Cerebellar cortex (tissue), 1 donor: Measurements from ENCODE around the gene DNAJC25.
A peak's percentile ranks its signal among the peaks of the same experiment; 100 is the strongest.
"Not testable (repeated sequence)": the region's sequence is repeated elsewhere in the genome, so short reads cannot be mapped to it uniquely, and the experiment has no call there.

Source experiments
- DNase-seq: peaks from one replicate; pipeline ENCODE4 v3.0.0-alpha.2; 2015; ENCODE audit warnings: low spot score

DNAJC25 gene

GRCh38 chr9:111663301-111663823 lies 32.2 kb downstream of the DNAJC25 start:
- no peak for DNase-seq

GRCh38 chr9:111668026-111668573 lies 37.0 kb downstream of the DNAJC25 start:
- no peak for DNase-seq

DNA sequence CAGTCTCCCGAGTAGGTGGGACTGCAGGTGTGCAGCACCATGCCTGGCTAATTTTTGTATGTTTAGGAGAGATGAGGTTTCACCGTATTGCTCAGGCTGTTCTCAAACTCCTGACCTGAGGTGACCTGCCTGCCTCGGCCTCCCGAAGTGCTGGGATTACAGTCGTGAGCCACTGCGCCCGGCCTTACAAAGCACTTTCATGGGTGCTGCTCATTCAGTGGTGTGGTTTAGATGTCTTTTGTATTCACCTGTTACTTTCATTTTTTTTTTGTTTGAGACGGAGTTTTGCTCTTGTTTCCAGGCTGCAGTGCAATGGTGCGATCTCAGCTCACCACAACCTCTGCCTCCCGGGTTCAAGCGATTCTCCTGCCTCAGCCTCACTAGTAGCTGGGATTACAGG lies 37.5 kb downstream of the DNAJC25 start:
- not testable (repeated sequence) for DNase-seq

GRCh38 chr9:111674319-111674718 lies 43.2 kb downstream of the DNAJC25 start:
- no peak for DNase-seq

- no peak for DNase-seq
Observed at GRCh38 chr9:111676116-111676515, 45.0 kb downstream of the DNAJC25 start.

DNA sequence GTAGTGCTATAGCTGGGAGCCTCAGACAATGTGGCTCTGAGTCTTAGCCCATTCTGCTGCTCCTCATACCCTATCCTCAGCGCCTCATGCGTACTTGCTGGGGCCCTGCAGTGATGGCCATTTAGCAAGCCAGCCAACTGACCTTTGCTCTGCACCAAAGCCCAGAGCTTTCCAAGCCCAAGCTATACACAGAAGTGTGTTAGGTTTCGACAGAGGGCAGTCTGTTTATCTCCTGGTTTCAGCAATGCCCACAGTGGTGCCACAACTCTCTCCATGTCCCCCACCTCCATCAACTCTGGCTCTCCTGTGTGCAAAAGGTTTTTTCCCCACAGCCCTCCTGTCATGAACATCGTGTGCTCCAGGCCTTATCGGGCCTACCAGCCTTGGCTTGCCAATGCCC lies 47.2 kb downstream of the DNAJC25 start:
- no peak for DNase-seq

- DNase-seq = no peak
Observed at GRCh38 chr9:111679199-111679598, 48.1 kb downstream of the DNAJC25 start.

DNA sequence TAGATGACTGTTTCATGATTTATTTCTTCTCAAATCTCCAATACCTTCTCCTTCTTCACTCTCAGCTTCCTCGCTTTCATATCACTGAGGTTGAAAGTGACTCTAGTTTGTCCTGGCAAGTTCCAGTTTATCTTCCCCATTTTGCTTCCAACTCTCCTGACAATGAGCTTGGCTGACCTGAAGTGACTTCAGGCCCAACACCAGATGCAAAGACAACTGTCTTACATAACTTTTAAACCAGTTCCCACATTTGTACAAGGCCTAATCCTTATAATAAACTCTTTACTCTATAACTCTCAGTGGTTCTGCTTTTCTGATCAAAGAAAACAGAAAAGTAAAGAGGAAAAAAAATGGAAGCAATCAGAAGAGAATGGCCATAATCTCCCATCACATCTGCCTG lies 52.3 kb downstream of the DNAJC25 start:
- DNase-seq = no peak

GRCh38 chr9:111691672-111692329 lies 60.7 kb downstream of the DNAJC25 start:
- DNase-seq = peak; percentile 56

- no peak for DNase-seq
Observed at GRCh38 chr9:111696796-111697195, 65.7 kb downstream of the DNAJC25 start.

GRCh38 chr9:111700776-111701175 lies 69.6 kb downstream of the DNAJC25 start:
- DNase-seq = no peak
